ENCODE measurements around the gene COQ6. TPM values are rescaled to one million over a fixed set of nuclear protein-coding genes. Genes with fewer than 3 reads are reported as not detected.

The COQ6 gene
- polyA plus RNA-seq, 1 donor (not counting 4 experiments of a cell fraction or from before 2014, with no cell fraction given), result 28.4 TPM

GRCh38 chr14:73958591-73958990 is 8.5 kb downstream of the COQ6 start:
- H4K20me1 ChIP-seq (ENCODE audit: control insufficient read depth, extremely low read depth, insufficient read depth, low read length), result no peaks in the 10 kb centered on the region
- H3K27me3 ChIP-seq (ENCODE audit: control insufficient read depth, extremely low read depth, insufficient read depth, low read length), result no peaks in the 10 kb centered on the region
- no peaks in the 10 kb centered on the region for H3K4me1 ChIP-seq (ENCODE audit: control insufficient read depth, extremely low read depth, insufficient read depth, low read length)
- DNase-seq (ENCODE audit: low read depth, low spot score) (no peak), FAIRE-seq (no peak)
- no peak overlapping the region for H3K4me3 ChIP-seq (ENCODE audit: control insufficient read depth in 2 of 3, extremely low read depth in 1 of 3, insufficient read depth in 2 of 3, low read depth in 1 of 3, low read length in 3 of 3)
- peaks cover 17 to 20% of the 10 kb centered on the region in 2 experiments for H3K36me3 ChIP-seq (ENCODE audit: control insufficient read depth in 2 of 2, extremely low read depth in 1 of 2, insufficient read depth in 2 of 2, low read length in 2 of 2)
- no peaks in the 10 kb centered on the region for H3K79me2 ChIP-seq (ENCODE audit: control insufficient read depth, insufficient read depth, low read length)
- TF ChIP-seq CTCF (optimal IDR thresholded peaks at IDR 0.05 in 1 of 3, IDR thresholded peaks at IDR 0.05 in 1 of 3, conservative IDR thresholded peaks at IDR 0.05 in 1 of 3; ENCODE audit: extremely low read depth in 1 of 3, insufficient read depth in 2 of 3, low read length in 3 of 3), result no peak
- TF ChIP-seq EZH2 (IDR thresholded peaks at IDR 0.05; ENCODE audit: low read length), result no peak
- H3K27ac ChIP-seq (ENCODE audit: control insufficient read depth, insufficient read depth, low read length), result no peak overlapping the region
- H3K9me1 ChIP-seq (ENCODE audit: control insufficient read depth, extremely low read depth, insufficient read depth, low read length), result no peaks in the 10 kb centered on the region
- H3K9ac ChIP-seq (ENCODE audit: control insufficient read depth, extremely low read depth, insufficient read depth, low read length), result no peak overlapping the region
- no peaks in the 10 kb centered on the region for H3K9me3 ChIP-seq (ENCODE audit: control insufficient read depth, low read depth, low read length)
- no peak overlapping the region for H3K4me2 ChIP-seq (ENCODE audit: control insufficient read depth, extremely low read depth, insufficient read depth, low read depth, low read length)
- dilution Hi-C loops (cut with MboI; ENCODE audit: extremely low pct_ligation_motif_present, low sequenced_read_pairs), result no loop called here
- no peak overlapping the region for H2AFZ ChIP-seq (ENCODE audit: control insufficient read depth, low read length)

DNA sequence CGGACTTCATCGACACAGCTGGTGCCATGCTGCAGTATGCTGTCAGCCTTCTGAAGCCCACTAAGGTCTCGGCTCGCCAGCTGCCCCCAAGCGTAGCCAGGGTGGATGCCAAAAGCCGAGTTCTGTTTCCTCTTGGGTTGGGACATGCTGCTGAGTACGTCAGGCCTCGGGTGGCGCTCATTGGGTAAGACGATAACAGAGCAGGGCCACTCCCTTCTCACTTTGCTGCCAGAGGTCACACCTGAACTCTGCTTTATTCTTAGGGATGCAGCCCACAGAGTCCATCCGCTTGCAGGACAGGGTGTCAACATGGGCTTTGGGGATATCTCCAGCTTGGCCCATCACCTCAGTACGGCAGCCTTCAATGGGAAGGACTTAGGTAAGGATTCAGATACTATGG is 11.1 kb downstream of the COQ6 start:
- no peaks in the 10 kb centered on the region for H3K4me1 ChIP-seq (ENCODE audit: control insufficient read depth, extremely low read depth, insufficient read depth, low read length)
- H4K20me1 ChIP-seq (ENCODE audit: control insufficient read depth, extremely low read depth, insufficient read depth, low read length), result no peaks in the 10 kb centered on the region
- DNase-seq (ENCODE audit: low read depth, low spot score) (no peak), FAIRE-seq (no peak)
- dilution Hi-C loops (cut with MboI; ENCODE audit: extremely low pct_ligation_motif_present, low sequenced_read_pairs), result no loop called here
- no peak overlapping the region for H3K27ac ChIP-seq (ENCODE audit: control insufficient read depth, insufficient read depth, low read length)
- H2AFZ ChIP-seq (ENCODE audit: control insufficient read depth, low read length), result no peak overlapping the region
- H3K4me3 ChIP-seq (ENCODE audit: control insufficient read depth in 2 of 3, extremely low read depth in 1 of 3, insufficient read depth in 2 of 3, low read depth in 1 of 3, low read length in 3 of 3), result no peak overlapping the region
- TF ChIP-seq EZH2 (IDR thresholded peaks at IDR 0.05; ENCODE audit: low read length) (no peak), CTCF (optimal IDR thresholded peaks at IDR 0.05 in 1 of 3, IDR thresholded peaks at IDR 0.05 in 1 of 3, conservative IDR thresholded peaks at IDR 0.05 in 1 of 3; ENCODE audit: extremely low read depth in 1 of 3, insufficient read depth in 2 of 3, low read length in 3 of 3) (no peak)
- H3K27me3 ChIP-seq (ENCODE audit: control insufficient read depth, extremely low read depth, insufficient read depth, low read length), result no peaks in the 10 kb centered on the region
- no peaks in the 10 kb centered on the region for H3K9me3 ChIP-seq (ENCODE audit: control insufficient read depth, low read depth, low read length)
- H3K36me3 ChIP-seq (ENCODE audit: control insufficient read depth in 2 of 2, extremely low read depth in 1 of 2, insufficient read depth in 2 of 2, low read length in 2 of 2), result peaks cover 14 to 15% of the 10 kb centered on the region in 2 experiments
- no peaks in the 10 kb centered on the region for H3K9me1 ChIP-seq (ENCODE audit: control insufficient read depth, extremely low read depth, insufficient read depth, low read length)
- H3K79me2 ChIP-seq (ENCODE audit: control insufficient read depth, insufficient read depth, low read length), result no peaks in the 10 kb centered on the region
- no peak overlapping the region for H3K9ac ChIP-seq (ENCODE audit: control insufficient read depth, extremely low read depth, insufficient read depth, low read length)
- no peak overlapping the region for H3K4me2 ChIP-seq (ENCODE audit: control insufficient read depth, extremely low read depth, insufficient read depth, low read depth, low read length)

All from keratinocyte (primary cell).